ENCODE data around the gene APEH.
"Not testable (repeated sequence)": the region's sequence is repeated elsewhere in the genome, so short reads cannot be mapped to it uniquely, and the experiment has no call there.

The APEH gene

DNA sequence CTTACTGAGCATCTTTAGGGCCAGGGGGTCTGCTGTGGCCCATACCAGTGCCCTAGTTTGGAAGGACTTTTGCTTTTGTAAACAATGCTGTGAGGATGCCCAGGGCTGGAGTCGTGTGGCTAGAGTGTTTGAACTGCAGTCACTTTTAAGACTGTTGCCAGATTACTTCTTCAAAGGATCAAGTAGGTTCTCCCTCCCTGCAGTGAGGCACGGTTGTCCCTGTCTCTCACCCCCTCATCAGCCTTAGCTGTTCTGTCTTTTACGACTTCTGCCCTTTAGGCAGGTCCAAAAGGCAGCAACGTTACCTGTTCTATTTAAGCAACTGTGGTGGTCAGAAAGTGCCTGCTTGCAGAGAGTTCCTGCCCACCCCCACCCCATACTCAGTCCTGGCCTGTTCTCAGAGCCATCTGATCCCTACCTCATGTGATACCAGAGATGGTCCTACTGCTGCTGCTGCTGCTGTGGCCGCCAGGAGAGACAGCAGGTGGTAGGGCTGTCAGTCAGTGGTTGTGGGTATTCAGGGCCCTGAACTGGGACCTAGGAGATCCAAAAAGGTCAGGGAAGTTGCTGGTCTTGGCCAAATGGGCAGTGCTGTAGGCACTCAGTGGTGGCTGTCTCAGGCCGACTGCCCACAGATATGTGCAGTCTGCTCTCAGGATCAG lies 20.4 kb downstream of the APEH start:
- not testable (repeated sequence) for DNase-seq

DNA sequence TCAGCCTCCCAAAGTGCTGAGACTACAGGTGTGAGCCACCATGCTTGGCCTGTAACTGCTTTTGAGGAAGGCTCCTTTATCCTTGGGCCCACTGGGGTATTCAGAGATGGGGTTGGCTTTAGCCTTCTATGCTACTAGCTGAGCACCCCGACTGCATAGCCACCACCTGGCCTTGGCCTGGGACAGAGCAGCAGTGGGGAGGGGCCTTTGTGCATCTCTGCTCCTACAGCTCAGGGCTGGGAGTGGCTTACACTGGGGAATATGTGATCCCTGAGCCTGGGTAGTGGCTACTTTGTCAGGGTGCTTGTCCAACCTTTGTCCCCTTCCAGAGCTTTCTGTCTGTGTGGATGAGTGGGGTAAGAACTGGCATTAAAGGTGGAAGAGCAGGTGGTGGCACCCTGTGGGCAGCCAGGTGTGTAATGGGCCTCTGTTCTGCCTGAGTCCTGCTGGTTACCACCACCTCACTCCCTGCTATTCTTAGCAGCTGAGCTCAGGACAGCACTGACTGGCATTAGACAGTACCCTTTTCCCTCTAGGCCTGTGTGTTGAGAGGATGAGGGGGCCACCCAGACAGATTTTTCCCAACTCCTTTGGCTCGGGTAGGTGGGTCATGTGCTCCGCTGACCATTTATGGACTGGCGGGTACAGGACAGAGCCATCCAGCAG lies 21.3 kb downstream of the APEH start:
- not testable (repeated sequence) for DNase-seq

DNA sequence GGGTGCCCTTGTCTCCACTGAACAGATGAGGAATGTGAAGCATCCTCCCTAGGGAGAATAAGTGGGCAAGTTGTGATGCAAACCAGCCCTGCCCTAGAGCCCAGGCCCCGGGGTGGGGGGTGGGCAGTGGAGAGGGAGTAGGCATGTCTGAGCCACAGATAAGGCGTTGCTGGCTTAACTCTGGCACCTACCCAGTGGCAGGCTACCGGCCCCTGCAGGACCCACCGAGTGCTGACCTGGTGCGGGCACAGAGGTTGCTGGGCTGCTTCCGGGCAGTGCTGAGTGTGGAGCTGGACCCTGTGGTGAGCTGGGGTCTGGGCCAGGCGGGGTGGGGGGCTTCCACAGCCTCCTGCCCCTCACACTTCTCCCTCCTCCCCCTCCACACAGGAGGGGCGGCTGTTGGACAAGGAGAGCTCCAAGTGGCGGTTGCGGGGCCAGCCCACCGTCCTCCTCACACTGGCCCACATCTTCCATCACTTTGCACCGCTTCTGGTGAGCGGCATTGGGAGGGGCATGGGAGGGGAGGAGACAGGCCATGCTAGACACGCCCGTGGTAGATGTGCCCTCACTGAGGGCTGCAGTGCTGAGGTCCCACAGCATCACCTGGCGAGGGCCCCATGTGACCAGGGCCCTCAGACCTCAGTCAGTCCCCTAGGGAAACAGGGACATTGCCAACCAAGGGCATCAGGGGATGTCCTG lies 25.3 kb downstream of the APEH start:
- DNase-seq, result no peak

- no peak for DNase-seq
Measured at GRCh38 chr3:49700014-49700413, 25.9 kb downstream of the APEH start.

GRCh38 chr3:49700453-49701128 lies 26.4 kb downstream of the APEH start:
- no peak for DNase-seq

GRCh38 chr3:49701388-49702077 lies 27.4 kb downstream of the APEH start:
- no peak for DNase-seq

DNA sequence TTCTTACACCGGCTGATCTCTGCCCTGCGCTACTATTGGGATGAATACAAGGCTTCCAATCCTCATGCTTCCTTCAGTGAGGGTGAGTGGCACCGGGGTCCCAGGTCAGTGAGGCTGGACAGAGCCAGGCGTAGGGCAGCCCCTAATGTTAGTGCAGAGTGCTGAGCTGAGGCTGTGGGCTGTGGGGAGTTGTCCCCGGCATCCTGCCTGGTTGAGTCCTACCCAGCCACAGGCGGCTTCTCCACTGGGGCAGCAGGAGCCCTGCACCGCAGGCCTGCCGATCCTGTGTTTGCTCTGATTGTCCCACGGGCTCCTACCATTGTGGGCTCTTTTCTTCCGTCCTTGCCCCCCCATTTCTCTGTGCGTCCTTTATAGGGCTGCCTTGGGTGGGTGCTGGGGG lies 28.5 kb downstream of the APEH start:
- DNase-seq, result no peak

DNA sequence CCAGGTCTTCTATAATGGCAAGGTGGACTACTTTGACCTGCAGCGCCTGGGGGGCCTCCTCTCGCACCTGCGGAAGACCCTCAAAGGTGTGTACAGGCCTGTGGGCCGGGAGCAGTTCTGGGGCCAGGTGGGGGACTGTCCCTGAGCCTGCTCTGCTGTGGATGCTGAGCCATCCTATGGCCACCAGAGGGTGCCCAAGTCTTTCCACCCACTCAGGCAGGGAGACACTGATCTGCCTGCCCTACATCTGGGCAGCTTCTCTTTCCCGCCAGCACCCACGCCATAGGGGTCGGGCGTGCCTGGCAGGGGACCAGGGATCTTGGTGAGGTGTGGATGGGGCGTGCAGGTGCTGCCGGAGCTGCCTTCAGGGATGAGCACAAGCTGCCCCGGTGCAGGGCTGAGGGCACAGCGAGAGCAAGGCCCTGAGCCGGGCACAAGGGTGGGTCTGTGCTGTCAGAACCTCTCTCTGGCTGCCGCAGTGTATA lies 29.3 kb downstream of the APEH start:
- peak; percentile 74 for DNase-seq

- DNase-seq, result no peak
Measured at GRCh38 chr3:49703956-49704355, 29.8 kb downstream of the APEH start.

DNA sequence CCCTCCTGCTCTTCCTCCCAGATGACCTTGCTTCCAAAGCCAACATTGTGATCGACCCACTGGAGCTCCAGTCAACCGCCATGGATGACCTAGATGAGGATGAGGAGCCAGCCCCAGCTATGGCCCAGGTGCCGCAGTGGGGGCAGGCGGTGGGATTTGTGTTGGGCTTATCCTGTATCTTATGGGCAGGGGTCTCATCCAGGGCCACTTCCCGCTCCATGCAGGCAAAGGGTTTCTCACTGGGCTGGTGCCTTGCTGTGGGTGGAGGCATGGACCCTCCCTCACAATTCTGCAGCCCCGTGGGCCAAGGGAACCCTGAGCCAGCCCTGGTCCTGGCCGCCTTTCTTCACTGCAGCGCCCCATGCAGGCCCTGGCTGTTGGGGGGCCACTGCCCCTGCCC lies 30.5 kb downstream of the APEH start:
- no peak for DNase-seq

- DNase-seq, result no peak
Measured at GRCh38 chr3:49705390-49705960, 31.3 kb downstream of the APEH start.

DNA sequence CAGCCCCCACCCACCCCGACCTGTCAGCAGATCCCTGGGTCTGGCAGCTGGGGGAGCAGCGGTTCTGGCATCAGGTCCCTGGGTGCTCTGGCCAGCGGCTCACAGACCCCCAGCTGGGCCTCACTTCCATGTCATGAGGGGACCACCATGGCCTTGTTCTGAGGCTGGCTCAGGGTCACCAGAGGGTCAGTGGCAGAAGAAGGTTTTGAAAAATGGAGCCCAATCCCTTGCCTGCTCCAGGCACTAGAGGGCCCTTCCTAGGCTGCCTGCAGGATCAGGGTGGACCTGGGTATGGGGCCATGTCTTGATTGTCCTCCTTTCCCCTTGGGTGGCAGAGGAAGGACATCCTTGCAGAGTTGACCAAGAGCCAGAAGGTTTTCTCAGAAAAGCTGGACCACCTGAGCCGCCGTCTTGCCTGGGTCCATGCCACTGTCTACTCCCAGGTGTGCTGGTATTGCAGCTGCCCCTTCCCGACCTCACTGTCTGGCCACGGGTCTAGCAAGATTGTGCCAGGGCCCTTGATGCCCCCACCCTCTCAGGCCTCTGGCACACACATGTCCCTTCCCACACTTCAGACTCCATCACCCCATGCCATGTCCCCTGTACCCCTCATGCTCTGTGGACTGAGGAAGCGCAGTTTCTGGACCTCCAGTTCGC lies 32.4 kb downstream of the APEH start:
- no peak for DNase-seq

DNA sequence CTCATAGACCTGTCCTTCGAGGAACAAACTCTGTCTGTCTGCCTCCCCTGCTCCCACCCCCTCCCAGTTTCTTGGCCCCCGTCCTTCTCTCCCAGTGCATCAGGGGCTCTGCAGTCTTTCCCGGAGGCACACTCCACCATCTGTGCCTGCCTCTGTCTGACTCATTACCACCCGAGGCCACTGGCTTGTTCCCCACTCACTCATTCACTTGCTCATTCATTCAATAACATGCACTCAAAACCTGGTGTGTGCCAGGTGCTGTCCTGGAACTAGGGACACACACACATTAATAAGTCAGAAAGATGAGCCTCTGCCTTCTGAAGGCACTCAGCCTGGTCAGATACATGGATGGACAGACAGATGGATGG lies 32.9 kb downstream of the APEH start:
- no peak for DNase-seq

- DNase-seq, result no peak
Measured at GRCh38 chr3:49709852-49710251, 35.7 kb downstream of the APEH start.

DNA sequence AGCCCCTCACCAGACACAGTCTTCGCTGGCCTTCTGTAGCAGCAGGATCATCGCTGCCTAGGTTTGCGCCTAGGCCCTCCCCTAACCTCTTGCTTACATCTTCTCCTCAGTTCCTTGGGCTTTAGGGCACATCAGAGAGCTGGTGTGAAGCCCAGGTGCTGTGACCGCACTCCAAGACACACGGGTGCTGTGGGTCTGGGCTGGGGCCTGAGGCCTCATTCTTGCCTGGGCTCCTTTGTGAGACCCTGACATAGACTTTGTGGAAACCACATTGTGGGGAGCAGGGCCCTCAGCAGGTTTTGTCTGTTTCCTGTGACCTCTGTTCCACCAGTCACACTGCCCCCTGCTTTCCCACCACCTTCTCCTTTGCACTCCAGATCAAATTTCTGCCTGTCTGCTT lies 37.3 kb downstream of the APEH start:
- DNase-seq, result no peak

GRCh38 chr3:49712166-49712565 lies 38.0 kb downstream of the APEH start:
- DNase-seq, result no peak

- DNase-seq, result no peak
Measured at GRCh38 chr3:49712631-49713317, 38.6 kb downstream of the APEH start.

DNA sequence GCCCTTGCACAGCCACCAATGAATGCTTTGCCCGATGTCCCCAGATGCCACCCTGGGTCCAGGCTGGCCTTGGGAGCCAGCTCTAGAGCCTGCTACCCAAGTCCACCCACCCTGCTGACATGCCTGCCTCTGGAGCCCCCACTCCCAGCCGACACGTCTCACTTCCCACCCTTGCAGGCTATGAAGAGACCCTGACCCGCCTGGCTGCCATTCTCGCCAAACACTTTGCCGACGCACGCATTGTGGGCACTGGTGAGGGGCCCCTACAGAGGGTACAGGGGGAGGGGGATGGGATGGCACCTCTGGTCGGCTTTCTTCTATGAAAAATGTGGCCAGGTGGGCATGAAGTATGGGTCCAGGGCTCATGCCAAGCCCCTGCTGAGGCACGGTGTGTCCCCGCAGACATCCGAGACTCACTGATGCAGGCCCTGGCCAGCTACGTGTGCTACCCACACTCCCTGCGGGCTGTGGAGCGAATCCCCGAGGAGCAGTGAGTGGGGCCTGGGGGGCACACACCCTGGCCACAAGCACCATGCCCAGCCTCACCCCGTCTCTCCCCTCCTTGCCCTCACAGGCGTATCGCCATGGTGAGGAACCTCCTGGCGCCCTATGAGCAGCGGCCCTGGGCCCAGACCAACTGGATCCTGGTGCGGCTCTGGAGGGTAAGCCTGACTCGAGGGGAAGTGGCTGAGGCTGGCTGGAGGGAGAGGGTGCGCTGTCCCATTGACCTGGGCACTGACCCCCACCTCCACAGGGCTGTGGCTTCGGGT lies 39.4 kb downstream of the APEH start:
- DNase-seq, result no peak

- DNase-seq, result no peak
Measured at GRCh38 chr3:49714728-49715550, 40.8 kb downstream of the APEH start.
